GM12878 (cell line): ENCODE measurements around the gene CHMP4A. TPM values are rescaled to one million over a fixed set of nuclear protein-coding genes. Genes with fewer than 3 reads are reported as not detected.

Source experiments
- ATF7 ChIP-seq: fragments of 450-650 bp; IDR thresholded peaks from 2 replicates; pipeline ENCODE4 v1.6.1; 2016; ENCODE audit warnings: low read depth, mild to moderate bottlenecking
- CEBPZ ChIP-seq: fragments of 150-350 bp; IDR thresholded peaks from 2 replicates; pipeline ENCODE4 v1.6.1; 2016; ENCODE audit warnings: low read depth, low read length
- DPF2 ChIP-seq: fragments of 450-650 bp; IDR thresholded peaks from 2 replicates; pipeline ENCODE4 v1.6.1; 2017; ENCODE audit warnings: mild to moderate bottlenecking
- E4F1 ChIP-seq: fragments of 450-650 bp; IDR thresholded peaks from 2 replicates; pipeline ENCODE4 v1.6.1; 2018; ENCODE audit warnings: borderline replicate concordance, mild to moderate bottlenecking; ENCODE audit not compliant: partially characterized antibody
- IKZF2 ChIP-seq, 2 experiments: fragments of 450-650 bp; IDR thresholded peaks; 2 replicates each; pipeline ENCODE4 v1.6.1; 2017; ENCODE audit warnings: mild to moderate bottlenecking in 2 of 2, moderate library complexity in 2 of 2
- IRF5 ChIP-seq: fragments of 450-650 bp; IDR thresholded peaks from 2 replicates; pipeline ENCODE4 v1.6.1; 2017; ENCODE audit warnings: borderline replicate concordance
- MYB ChIP-seq: fragments of 150-350 bp; IDR thresholded peaks from 2 replicates; pipeline ENCODE4 v1.6.1; 2014; ENCODE audit warnings: mild to moderate bottlenecking, low read depth, low read length, borderline replicate concordance
- MYC ChIP-seq: IDR thresholded peaks from 2 replicates; pipeline ENCODE4 v1.6.1; 2011; ENCODE audit warnings: mild to moderate bottlenecking, low read length, moderate library complexity, inconsistent platforms; ENCODE audit not compliant: insufficient read depth, insufficient replicate concordance, insufficient read length, severe bottlenecking
- NR2F1 ChIP-seq: fragments of 450-650 bp; conservative IDR thresholded peaks from 2 replicates; pipeline ENCODE4 v1.6.1; 2017; ENCODE audit warnings: mild to moderate bottlenecking
- RAD21 ChIP-seq: IDR thresholded peaks from 2 replicates; pipeline ENCODE4 v1.6.1; 2011; ENCODE audit warnings: mild to moderate bottlenecking, low read depth, low read length, moderate library complexity; ENCODE audit not compliant: insufficient read depth
- RUNX3 ChIP-seq: IDR thresholded peaks from 2 replicates; pipeline ENCODE4 v1.6.1; 2012; ENCODE audit warnings: low read length, inconsistent platforms
- STAT3 ChIP-seq: IDR thresholded peaks from 2 replicates; pipeline ENCODE4 v1.6.1; 2011; ENCODE audit warnings: low read depth, low read length, improper control_type of control experiment
- SUPT20H ChIP-seq: IDR thresholded peaks from 2 replicates; pipeline ENCODE4 v1.6.1; 2011; ENCODE audit warnings: low read depth, mild to moderate bottlenecking, low read length, moderate library complexity, borderline replicate concordance; ENCODE audit not compliant: control insufficient read depth
- YBX1 ChIP-seq: fragments of 450-650 bp; IDR thresholded peaks from 2 replicates; pipeline ENCODE4 v1.6.1; 2016; ENCODE audit warnings: antibody characterized with exemption
- ZNF24 ChIP-seq: fragments of 450-650 bp; IDR thresholded peaks from 2 replicates; pipeline ENCODE4 v1.6.1; 2017; ENCODE audit warnings: antibody characterized with exemption, mild to moderate bottlenecking
- polyA plus RNA-seq, 11 experiments: library from polyadenylated mRNA; depleted of rRNA in 4 of 11; unstranded in 6 of 11; stranded (reverse) in 5 of 11; fragments of >200 nt; fragmentation: Nextera tagmentation in 4 of 11; fragmentation: Illumina TruSeq in 1 of 11; extraction: Ambion mirVana in 4 of 11; extraction: Trizol in 1 of 11; gene quantifications; 1 replicate in 1 of 11; 2 replicates in 10 of 11; pipeline versions ENCODE4 v1.2.1 to v1.2.3, GENCODE V29; 2011 to 2016; ENCODE audit warnings: inconsistent platforms in 2 of 11, missing spikeins in 2 of 11, low read depth in 1 of 11
- total RNA-seq, 4 experiments: library from RNA; depleted of rRNA in 3 of 4; stranded (reverse); fragments of >200 nt in 3 of 4; fragmentation: Illumina TruSeq in 1 of 4; extraction: Trizol in 1 of 4; gene quantifications; 2 replicates each; pipeline versions ENCODE4 v1.2.1 to v1.2.3, GENCODE V29; 2013 to 2021
- TF ChIP-seq, protein P1 (sequence below): fragments of 450-650 bp; conservative IDR thresholded peaks from 2 replicates; pipeline ENCODE4 v1.6.1; 2017; ENCODE audit warnings: mild to moderate bottlenecking, moderate library complexity
- TF ChIP-seq, protein P2 (sequence below), 3 experiments: IDR thresholded peaks in 2 of 3; conservative IDR thresholded peaks in 1 of 3; 2 replicates each; pipeline ENCODE4 v1.5.1; 2011; ENCODE audit warnings: low read depth in 3 of 3, low read length in 3 of 3, mild to moderate bottlenecking in 3 of 3, control low read depth in 2 of 3, moderate library complexity in 2 of 3, inconsistent platforms in 1 of 3, mixed read lengths in 1 of 3; ENCODE audit not compliant: control insufficient read depth in 2 of 3, insufficient read depth in 1 of 3; ENCODE audit errors: extremely low read depth in 1 of 3

CHMP4A gene
- total and polyA plus RNA-seq, 10 of the 15 experiments (the other 5 are each of a cell fraction or from before 2014, with no cell fraction given), result 35.5 to 151 (median 84.7) TPM

GRCh38 chr14:24160850-24161804 lies 52.2 kb downstream of the CHMP4A start, which contains the start of gene IRF9 (continued):
- TF ChIP-seq E4F1, result no peak
- TF ChIP-seq CEBPZ, result 0 out of 2 replicates have a peak, but pooled peaks have one; percentile 16
- TF ChIP-seq YBX1, result no peak
- no peak for TF ChIP-seq MYC
- TF ChIP-seq, protein P1, sequence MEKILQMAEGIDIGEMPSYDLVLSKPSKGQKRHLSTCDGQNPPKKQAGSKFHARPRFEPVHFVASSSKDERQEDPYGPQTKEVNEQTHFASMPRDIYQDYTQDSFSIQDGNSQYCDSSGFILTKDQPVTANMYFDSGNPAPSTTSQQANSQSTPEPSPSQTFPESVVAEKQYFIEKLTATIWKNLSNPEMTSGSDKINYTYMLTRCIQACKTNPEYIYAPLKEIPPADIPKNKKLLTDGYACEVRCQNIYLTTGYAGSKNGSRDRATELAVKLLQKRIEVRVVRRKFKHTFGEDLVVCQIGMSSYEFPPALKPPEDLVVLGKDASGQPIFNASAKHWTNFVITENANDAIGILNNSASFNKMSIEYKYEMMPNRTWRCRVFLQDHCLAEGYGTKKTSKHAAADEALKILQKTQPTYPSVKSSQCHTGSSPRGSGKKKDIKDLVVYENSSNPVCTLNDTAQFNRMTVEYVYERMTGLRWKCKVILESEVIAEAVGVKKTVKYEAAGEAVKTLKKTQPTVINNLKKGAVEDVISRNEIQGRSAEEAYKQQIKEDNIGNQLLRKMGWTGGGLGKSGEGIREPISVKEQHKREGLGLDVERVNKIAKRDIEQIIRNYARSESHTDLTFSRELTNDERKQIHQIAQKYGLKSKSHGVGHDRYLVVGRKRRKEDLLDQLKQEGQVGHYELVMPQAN, result peak; percentile 44; the same call in 1 of the 2 replicates
- TF ChIP-seq ATF7, result peak; percentile 63; the same call in 1 of the 2 replicates
- peak; percentile 51 to 75 for TF ChIP-seq IKZF2 (IDR thresholded peaks at IDR 0.05)
- no peak for TF ChIP-seq MYB
- TF ChIP-seq, protein P2, sequence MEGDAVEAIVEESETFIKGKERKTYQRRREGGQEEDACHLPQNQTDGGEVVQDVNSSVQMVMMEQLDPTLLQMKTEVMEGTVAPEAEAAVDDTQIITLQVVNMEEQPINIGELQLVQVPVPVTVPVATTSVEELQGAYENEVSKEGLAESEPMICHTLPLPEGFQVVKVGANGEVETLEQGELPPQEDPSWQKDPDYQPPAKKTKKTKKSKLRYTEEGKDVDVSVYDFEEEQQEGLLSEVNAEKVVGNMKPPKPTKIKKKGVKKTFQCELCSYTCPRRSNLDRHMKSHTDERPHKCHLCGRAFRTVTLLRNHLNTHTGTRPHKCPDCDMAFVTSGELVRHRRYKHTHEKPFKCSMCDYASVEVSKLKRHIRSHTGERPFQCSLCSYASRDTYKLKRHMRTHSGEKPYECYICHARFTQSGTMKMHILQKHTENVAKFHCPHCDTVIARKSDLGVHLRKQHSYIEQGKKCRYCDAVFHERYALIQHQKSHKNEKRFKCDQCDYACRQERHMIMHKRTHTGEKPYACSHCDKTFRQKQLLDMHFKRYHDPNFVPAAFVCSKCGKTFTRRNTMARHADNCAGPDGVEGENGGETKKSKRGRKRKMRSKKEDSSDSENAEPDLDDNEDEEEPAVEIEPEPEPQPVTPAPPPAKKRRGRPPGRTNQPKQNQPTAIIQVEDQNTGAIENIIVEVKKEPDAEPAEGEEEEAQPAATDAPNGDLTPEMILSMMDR (IDR thresholded peaks at IDR 0.05 in 2 of 3, conservative IDR thresholded peaks at IDR 0.05 in 1 of 3; ENCODE audit: control insufficient read depth in 2 of 3, extremely low read depth in 1 of 3, insufficient read depth in 1 of 3, low read depth in 3 of 3, low read length in 3 of 3), result peak; percentile 92 to 99 (median 98); a peak in 5 of 6 replicates
- no peak for TF ChIP-seq ZNF24
- peak; percentile 62 for TF ChIP-seq DPF2
- no peak for TF ChIP-seq IRF5
- peak; percentile 100 for TF ChIP-seq STAT3
- TF ChIP-seq NR2F1, result peak; percentile 82
- peak; percentile 40 for TF ChIP-seq RUNX3
- TF ChIP-seq SUPT20H, result no peak
- TF ChIP-seq RAD21, result peak; percentile 65
